HepG2 (cell line): Measurements from ENCODE around the gene CMIP. TPM values are rescaled to one million over a fixed set of nuclear protein-coding genes. Genes with fewer than 3 reads are reported as not detected.

ENCODE experiments used
- CREM ChIP-seq, 2 experiments: sonication (generic) in 1 of 2; formaldehyde crosslinking in 1 of 2; IDR thresholded peaks; 2 replicates each; pipeline versions ENCODE4 v1.4.0 to v1.6.1; 2016 to 2020; ENCODE audit warnings: antibody characterized with exemption in 1 of 2, mild to moderate bottlenecking in 1 of 2, missing genetic modification reagents in 1 of 2
- ELF3 ChIP-seq: IDR thresholded peaks from 2 replicates; pipeline ENCODE4 v1.6.1; 2016; ENCODE audit warnings: missing genetic modification reagents, missing compliant biosample characterization
- FOSL2 ChIP-seq: sonication (generic); formaldehyde crosslinking; IDR thresholded peaks from 2 replicates; pipeline ENCODE4 v1.4.0; 2020; ENCODE audit warnings: missing genetic modification reagents
- GABPA ChIP-seq, 2 experiments: IDR thresholded peaks; 2 replicates each; pipeline ENCODE4 v1.6.1; 2011 to 2016; ENCODE audit warnings: low read depth in 2 of 2, low read length in 1 of 2, missing biosample characterization in 1 of 2, missing genetic modification characterization in 1 of 2
- JDP2 ChIP-seq: sonication (generic); formaldehyde crosslinking; IDR thresholded peaks from 2 replicates; pipeline ENCODE4 v1.8.1; 2022; ENCODE audit warnings: missing genetic modification reagents, borderline replicate concordance
- MIER3 ChIP-seq: IDR thresholded peaks from 2 replicates; pipeline ENCODE4 v1.6.1; 2016; ENCODE audit warnings: missing compliant biosample characterization, borderline replicate concordance
- SMC3 ChIP-seq: IDR thresholded peaks from 2 replicates; pipeline ENCODE4 v1.6.1; 2011; ENCODE audit warnings: low read length, improper control_type of control experiment
- SSRP1 ChIP-seq: IDR thresholded peaks from 2 replicates; pipeline ENCODE4 v1.6.1; 2016; ENCODE audit warnings: control low read depth
- THAP11 ChIP-seq: IDR thresholded peaks from 2 replicates; pipeline ENCODE4 v1.6.1; 2016; ENCODE audit warnings: missing biosample characterization, missing genetic modification reagents
- TOPORS ChIP-seq: sonication (generic); formaldehyde crosslinking; IDR thresholded peaks from 2 replicates; pipeline ENCODE4 v1.8.0; 2023; ENCODE audit warnings: mild to moderate bottlenecking, missing genetic modification reagents
- ZNF788 ChIP-seq: sonication (generic); formaldehyde crosslinking; IDR thresholded peaks from 2 replicates; pipeline ENCODE4 v1.5.0; 2020; ENCODE audit warnings: mild to moderate bottlenecking, missing genetic modification reagents, borderline replicate concordance
- polyA plus RNA-seq, 8 experiments: library from polyadenylated mRNA; depleted of rRNA in 3 of 8; stranded (reverse) in 7 of 8; unstranded in 1 of 8; fragments of >200 nt; fragmentation: Illumina TruSeq in 4 of 8; extraction: Trizol in 4 of 8; gene quantifications; 2 replicates each; pipeline versions ENCODE4 v1.2.1 to v1.2.3, GENCODE V29; 2011 to 2016; ENCODE audit warnings: low read depth in 4 of 8, missing spikeins in 1 of 8, mixed read lengths in 1 of 8; ENCODE audit not compliant: insufficient read depth in 1 of 8
- total RNA-seq, 5 experiments: library from RNA; depleted of rRNA; stranded (reverse); fragments of >200 nt; fragmentation: Illumina TruSeq; extraction: Trizol; gene quantifications; 2 replicates each; pipeline ENCODE4 v1.2.3, GENCODE V29; 2016; ENCODE audit warnings: low read depth in 1 of 5
- TF ChIP-seq, protein P1 (sequence below): sonication (generic); formaldehyde crosslinking; IDR thresholded peaks from 2 replicates; pipeline ENCODE4 v1.8.0; 2022; ENCODE audit warnings: mild to moderate bottlenecking, missing genetic modification reagents
- TF ChIP-seq, protein P2 (sequence below): sonication (generic); formaldehyde crosslinking; IDR thresholded peaks from 2 replicates; pipeline ENCODE4 v1.5.1; 2020; ENCODE audit warnings: mild to moderate bottlenecking, missing genetic modification reagents
- TF ChIP-seq, protein P3 (sequence below): sonication (generic); formaldehyde crosslinking; IDR thresholded peaks from 2 replicates; pipeline ENCODE4 v1.8.1; 2022; ENCODE audit warnings: low read depth, mild to moderate bottlenecking, missing genetic modification reagents
- TF ChIP-seq, protein P4 (sequence below): sonication (generic); formaldehyde crosslinking; IDR thresholded peaks from 2 replicates; pipeline ENCODE4 v1.4.0; 2020; ENCODE audit warnings: missing genetic modification reagents, borderline replicate concordance

Gene CMIP
- total and polyA plus RNA-seq, 2 of the 13 experiments (the other 11 are each of a cell fraction or from before 2014, with no cell fraction given), result 10.9 to 18.1 TPM

DNA sequence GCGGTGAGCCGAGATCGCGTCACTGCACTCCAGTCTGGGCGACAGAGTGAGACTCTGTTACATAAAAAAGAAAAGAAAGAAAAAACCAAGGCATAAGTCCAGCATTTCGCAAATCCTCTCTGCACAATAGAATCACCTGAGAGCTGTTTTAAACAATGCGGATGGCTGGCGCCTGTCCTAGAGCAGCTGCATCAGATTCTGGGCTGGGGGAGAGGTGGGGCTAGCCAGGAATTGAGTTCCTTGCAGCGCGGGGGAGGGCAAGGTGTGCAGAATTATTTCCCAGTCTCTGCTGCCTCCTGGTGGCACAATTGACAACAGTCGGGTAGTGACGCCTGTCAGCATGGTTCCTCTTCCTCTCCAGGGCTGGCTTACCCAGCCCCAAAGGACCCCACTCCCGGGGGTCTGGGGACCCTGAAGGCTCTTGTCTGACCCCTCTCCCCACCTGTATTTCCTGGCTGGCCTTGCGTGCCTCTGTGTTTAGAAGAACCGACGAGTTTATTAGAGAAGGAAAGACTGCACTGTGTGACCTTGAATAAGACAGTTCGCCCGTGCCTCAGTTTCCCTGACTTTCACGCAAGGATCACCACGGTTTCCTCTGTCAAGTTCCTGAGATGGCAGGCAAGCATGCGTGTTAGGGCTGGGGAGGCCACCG, 293.4 kb downstream of the CMIP start (continued):
- TF ChIP-seq, protein P1, sequence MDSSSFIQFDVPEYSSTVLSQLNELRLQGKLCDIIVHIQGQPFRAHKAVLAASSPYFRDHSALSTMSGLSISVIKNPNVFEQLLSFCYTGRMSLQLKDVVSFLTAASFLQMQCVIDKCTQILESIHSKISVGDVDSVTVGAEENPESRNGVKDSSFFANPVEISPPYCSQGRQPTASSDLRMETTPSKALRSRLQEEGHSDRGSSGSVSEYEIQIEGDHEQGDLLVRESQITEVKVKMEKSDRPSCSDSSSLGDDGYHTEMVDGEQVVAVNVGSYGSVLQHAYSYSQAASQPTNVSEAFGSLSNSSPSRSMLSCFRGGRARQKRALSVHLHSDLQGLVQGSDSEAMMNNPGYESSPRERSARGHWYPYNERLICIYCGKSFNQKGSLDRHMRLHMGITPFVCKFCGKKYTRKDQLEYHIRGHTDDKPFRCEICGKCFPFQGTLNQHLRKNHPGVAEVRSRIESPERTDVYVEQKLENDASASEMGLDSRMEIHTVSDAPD (CRISPR knock-in tag), result no peak
- TF ChIP-seq, protein P2, sequence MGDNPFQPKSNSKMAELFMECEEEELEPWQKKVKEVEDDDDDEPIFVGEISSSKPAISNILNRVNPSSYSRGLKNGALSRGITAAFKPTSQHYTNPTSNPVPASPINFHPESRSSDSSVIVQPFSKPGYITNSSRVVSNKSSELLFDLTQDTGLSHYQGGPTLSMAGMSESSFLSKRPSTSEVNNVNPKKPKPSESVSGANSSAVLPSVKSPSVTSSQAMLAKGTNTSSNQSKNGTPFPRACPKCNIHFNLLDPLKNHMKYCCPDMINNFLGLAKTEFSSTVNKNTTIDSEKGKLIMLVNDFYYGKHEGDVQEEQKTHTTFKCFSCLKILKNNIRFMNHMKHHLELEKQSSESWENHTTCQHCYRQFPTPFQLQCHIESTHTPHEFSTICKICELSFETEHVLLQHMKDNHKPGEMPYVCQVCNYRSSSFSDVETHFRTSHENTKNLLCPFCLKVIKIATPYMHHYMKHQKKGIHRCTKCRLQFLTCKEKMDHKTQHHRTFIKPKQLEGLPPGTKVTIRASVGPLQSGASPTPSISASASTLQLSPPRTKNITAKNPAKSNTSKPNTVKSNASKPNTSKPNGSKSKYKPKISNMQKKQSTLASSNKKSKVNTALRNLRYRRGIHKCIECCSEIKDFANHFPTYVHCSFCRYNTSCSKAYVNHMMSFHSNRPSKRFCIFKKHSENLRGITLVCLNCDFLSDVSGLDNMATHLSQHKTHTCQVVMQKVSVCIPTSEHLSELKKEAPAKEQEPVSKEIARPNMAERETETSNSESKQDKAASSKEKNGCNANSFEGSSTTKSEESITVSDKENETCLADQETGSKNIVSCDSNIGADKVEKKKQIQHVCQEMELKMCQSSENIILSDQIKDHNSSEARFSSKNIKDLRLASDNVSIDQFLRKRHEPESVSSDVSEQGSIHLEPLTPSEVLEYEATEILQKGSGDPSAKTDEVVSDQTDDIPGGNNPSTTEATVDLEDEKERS (CRISPR knock-in tag), result no peak
- peak; percentile 21; the same call in 1 of the 2 replicates for TF ChIP-seq ZNF788 (CRISPR knock-in tag)
- TF ChIP-seq TOPORS (CRISPR knock-in tag), result no peak
- TF ChIP-seq THAP11 (CRISPR knock-in tag), result peak; percentile 53; the same call in 1 of the 2 replicates
- peak; percentile 38; the same call in 1 of the 2 replicates for TF ChIP-seq FOSL2 (CRISPR knock-in tag)
- peak; percentile 79; the same call in 1 of the 2 replicates for TF ChIP-seq MIER3 (CRISPR knock-in tag)
- TF ChIP-seq JDP2 (CRISPR knock-in tag), result no peak
- TF ChIP-seq ELF3, result peak; percentile 66
- TF ChIP-seq, protein P3, sequence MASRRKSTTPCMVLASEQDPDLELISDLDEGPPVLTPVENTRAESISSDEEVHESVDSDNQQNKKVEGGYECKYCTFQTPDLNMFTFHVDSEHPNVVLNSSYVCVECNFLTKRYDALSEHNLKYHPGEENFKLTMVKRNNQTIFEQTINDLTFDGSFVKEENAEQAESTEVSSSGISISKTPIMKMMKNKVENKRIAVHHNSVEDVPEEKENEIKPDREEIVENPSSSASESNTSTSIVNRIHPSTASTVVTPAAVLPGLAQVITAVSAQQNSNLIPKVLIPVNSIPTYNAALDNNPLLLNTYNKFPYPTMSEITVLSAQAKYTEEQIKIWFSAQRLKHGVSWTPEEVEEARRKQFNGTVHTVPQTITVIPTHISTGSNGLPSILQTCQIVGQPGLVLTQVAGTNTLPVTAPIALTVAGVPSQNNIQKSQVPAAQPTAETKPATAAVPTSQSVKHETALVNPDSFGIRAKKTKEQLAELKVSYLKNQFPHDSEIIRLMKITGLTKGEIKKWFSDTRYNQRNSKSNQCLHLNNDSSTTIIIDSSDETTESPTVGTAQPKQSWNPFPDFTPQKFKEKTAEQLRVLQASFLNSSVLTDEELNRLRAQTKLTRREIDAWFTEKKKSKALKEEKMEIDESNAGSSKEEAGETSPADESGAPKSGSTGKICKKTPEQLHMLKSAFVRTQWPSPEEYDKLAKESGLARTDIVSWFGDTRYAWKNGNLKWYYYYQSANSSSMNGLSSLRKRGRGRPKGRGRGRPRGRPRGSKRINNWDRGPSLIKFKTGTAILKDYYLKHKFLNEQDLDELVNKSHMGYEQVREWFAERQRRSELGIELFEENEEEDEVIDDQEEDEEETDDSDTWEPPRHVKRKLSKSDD, result no peak
- TF ChIP-seq SSRP1, result no peak
- TF ChIP-seq SMC3, result peak; percentile 83
- no peak for TF ChIP-seq CREM (IDR thresholded peaks at IDR 0.05)
- no peak for TF ChIP-seq CREM (CRISPR knock-in tag; IDR thresholded peaks at IDR 0.05)
- TF ChIP-seq, protein P4, sequence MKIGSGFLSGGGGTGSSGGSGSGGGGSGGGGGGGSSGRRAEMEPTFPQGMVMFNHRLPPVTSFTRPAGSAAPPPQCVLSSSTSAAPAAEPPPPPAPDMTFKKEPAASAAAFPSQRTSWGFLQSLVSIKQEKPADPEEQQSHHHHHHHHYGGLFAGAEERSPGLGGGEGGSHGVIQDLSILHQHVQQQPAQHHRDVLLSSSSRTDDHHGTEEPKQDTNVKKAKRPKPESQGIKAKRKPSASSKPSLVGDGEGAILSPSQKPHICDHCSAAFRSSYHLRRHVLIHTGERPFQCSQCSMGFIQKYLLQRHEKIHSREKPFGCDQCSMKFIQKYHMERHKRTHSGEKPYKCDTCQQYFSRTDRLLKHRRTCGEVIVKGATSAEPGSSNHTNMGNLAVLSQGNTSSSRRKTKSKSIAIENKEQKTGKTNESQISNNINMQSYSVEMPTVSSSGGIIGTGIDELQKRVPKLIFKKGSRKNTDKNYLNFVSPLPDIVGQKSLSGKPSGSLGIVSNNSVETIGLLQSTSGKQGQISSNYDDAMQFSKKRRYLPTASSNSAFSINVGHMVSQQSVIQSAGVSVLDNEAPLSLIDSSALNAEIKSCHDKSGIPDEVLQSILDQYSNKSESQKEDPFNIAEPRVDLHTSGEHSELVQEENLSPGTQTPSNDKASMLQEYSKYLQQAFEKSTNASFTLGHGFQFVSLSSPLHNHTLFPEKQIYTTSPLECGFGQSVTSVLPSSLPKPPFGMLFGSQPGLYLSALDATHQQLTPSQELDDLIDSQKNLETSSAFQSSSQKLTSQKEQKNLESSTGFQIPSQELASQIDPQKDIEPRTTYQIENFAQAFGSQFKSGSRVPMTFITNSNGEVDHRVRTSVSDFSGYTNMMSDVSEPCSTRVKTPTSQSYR (CRISPR knock-in tag), result peak; percentile 90
- no peak for TF ChIP-seq GABPA (IDR thresholded peaks at IDR 0.05; ENCODE audit: low read depth, low read length)
- TF ChIP-seq GABPA (CRISPR knock-in tag; IDR thresholded peaks at IDR 0.05; ENCODE audit: low read depth), result peak; percentile 27; the same call in 1 of the 2 replicates
